NCI-H446 treated with DMSO at 0.1 percent for 48 hours (cell line): Measurements from ENCODE around the gene MAMDC4.
A peak's percentile ranks its signal among the peaks of the same experiment; 100 is the strongest.
"Not testable (repeated sequence)": the region's sequence is repeated elsewhere in the genome, so short reads cannot be mapped to it uniquely, and the experiment has no call there.

Experiments
- DNase-seq: peaks from one replicate; lab custom pipeline; 2025; lab: John Stamatoyannopoulos, UW

MAMDC4 gene

GRCh38 chr9:136862849-136863622 lies 10.9 kb downstream of the MAMDC4 start:
- DNase-seq, result no peak

GRCh38 chr9:136863623-136864273 lies 11.6 kb downstream of the MAMDC4 start:
- no peak for DNase-seq

DNA sequence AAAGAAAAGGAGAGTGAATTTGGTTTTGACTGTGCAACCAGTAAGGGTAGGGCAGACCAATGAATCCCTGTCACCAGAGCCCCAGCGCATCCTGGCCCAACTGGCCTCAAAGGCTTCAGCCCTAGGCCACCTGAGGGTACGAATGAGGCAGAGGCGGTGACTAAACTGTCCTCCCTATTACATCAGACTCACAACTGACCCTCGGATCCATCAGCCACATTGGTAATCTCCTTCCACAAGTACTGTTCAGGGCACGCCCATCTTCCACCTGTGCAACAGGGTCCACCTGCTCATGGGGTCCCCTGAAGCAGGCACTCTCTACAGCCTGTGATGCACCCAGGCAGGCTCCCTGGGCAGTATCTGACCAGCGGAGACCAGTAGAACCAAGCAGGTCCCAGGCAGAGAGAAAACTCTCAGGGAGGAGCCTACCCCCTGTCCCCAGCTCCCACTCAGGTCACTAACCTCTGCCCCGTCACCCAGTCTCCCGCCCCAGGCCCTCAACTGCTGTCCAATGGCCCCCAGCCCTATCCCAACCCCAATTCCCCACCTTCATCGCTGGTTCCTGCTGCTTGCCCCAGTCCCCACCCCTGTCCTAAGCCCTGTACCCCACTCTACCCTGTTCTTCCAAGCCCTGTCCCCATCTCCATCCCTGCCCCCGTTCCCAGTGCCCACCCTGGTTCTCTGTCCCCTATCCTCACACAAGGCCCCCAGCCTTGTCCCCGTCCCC lies 13.1 kb downstream of the MAMDC4 start:
- DNase-seq, result no peak

- no peak for DNase-seq
These were observed 13.6 kb downstream of the MAMDC4 start for GRCh38 chr9:136865768-136866103.

- not testable (repeated sequence) for DNase-seq
These were observed 14.8 kb downstream of the MAMDC4 start for GRCh38 chr9:136866898-136867421.

GRCh38 chr9:136867480-136867879 lies 15.3 kb downstream of the MAMDC4 start:
- DNase-seq, result no peak

DNA sequence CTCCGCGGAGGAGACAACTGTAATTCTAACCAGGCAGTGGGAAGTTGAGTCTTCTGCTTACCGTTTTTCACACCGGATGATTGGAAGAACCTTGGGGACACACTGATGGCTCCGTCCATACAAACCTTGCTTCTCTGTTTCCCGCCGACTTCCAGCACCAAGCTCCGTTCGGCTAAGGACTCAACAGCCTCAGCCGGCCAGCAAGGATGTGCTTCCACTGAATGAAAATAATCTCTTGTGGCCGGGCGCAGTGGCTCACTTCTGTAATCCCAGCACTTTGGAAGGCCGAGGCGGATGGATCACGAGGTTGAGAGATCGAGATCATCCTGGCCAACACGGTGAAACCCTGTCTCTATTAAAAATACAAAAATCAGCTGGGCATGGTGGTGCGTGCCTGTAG lies 15.8 kb downstream of the MAMDC4 start:
- DNase-seq, result no peak

- no peak for DNase-seq
These were observed 16.5 kb downstream of the MAMDC4 start for GRCh38 chr9:136868644-136869043.

DNA sequence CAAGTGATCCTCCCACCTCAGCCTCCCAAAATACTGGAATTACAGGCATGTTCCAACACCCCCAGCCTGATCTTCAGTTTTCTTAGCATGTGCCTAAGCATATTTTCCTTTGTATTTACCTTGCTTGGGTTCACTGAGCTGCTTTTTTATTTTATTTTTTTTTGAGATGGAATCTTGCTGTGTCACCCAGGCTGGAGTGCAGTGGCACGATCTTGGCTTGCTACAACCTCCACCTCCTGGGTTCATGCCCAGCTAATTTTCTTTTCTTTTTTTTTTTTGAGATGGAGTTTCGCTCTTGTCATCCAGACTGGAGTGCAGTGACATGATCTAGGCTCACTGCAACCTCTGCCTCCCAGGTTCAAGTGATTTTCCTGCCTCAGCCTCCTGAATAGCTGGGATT lies 17.5 kb downstream of the MAMDC4 start:
- not testable (repeated sequence) for DNase-seq

DNA sequence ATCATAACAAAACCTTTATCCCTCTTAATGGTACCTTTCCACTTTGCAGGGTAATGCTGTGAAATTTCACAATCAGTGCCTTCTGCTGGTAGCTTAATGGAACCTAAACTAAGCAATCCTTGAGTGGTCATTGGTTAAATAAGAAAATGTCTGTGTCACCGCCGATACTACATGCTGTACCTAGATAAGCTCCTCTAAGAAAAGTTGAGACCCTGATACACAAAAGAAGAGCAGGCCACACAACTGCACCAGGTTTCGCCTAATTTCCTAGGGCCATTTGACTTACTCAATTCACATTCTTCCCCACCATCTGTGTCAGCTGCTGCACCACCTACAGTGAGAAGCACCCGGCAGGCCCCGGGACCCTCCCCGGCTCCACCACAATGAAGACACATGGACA lies 23.0 kb downstream of the MAMDC4 start:
- DNase-seq, result no peak

DNA sequence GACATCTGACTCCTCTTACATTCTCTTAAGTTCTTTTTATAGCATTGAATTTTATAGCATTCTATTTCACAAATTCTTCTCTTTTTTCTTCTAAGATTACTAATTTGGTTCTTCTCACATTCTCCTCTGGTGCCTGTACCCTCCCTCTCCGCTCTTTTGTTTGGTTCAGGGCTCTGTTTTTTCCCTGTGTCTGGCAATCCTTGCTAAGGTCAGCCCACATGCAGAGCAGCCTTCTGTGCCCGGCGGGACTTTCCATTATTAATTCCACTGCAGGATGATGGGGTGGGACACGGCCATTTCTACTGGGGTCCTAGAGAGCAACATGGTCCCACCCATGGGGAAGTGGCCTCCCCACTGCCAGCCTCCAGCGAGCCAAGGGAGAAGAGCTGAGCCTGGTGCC lies 24.3 kb downstream of the MAMDC4 start:
- DNase-seq, result no peak

GRCh38 chr9:136880651-136881050 lies 28.5 kb downstream of the MAMDC4 start:
- no peak for DNase-seq

DNA sequence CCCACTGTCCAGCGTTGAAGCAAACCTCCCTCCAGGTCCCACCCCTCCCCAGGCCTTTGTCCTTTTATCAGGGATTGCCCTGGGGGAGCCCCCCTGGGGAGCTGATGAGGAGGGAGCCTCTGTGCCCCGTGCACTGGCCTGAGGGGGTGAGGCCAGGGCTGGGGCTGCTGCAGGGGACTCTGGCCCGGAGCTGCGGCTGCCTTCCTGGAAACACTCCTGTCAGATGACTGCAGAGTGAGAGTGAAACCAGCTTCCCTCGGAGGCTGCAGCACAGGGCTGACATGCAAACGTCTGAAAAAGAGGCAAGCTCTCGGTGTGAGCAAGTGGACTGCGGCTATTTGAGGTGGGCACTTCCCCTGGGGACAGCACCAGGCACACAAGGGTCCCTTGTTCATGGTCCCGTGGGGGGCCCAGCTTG lies 29.6 kb downstream of the MAMDC4 start:
- DNase-seq, result no peak

DNA sequence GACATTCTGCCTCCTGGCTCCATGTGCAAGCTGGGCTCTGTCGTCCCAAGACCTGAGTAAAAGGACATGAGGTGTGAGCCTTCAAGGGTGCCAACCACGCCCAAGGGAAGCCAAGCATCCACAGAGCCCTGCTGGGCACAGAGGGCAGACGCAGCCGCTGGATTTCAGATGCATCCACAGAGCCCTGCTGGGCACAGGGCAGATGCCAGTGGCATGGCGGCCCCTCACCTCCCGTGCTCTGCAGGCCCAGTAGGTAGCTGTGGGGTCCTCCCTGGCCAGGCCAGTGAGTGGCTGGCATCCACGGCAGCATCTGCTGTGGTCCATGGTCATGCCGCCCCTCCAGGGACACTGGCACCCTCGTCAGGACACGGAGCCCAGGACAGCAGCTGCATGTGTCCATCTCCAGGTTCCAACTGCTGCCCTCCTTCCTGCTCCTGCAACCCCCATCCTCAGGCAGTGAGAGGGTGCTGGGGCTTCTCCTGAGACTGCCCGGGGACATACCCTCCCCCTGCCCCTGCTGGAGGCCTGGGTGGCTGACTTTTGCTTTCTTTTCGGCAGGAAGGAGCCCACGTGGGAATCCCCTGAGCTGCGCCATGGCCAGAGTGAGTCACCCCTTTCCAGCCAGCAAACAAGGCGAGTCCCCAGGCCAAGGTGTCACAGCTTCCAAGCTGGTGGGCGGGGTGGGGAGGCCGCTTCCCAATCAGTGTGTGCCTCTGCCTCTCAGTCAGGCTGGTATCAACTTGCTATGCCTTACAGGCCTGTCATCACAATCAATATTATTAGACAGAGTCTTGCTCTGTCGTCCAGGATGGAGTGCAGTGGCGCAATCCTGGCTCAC lies 30.2 kb downstream of the MAMDC4 start:
- DNase-seq, result no peak

DNA sequence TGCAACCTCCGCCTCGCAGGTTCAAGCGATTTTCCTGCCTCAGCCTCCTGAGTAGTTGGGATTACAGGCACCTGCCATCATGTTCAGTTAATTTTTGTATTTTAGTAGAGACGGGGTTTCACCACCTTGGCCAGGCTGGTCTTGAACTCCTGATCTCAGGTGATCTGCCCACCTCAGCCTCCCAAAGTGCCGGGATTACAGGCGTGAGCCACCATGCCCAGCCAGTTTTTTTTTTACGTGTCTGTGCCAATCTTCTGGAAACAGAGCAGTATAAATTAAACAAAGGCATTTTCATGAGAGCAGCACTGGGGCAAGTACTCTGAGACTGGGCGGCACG lies 30.8 kb downstream of the MAMDC4 start:
- not testable (repeated sequence) for DNase-seq

GRCh38 chr9:136883670-136884069 lies 31.5 kb downstream of the MAMDC4 start:
- not testable (repeated sequence) for DNase-seq

GRCh38 chr9:136885950-136886578 lies 33.9 kb downstream of the MAMDC4 start, which contains the start of gene TRAF2:
Gene TRAF2, plus strand, starts transcription at chr9:136886516. Its CDS starts 12,225 bp downstream, at chr9:136898741.
- DNase-seq, result peak; percentile 89

- DNase-seq, result no peak
These were observed 34.8 kb downstream of the MAMDC4 start for GRCh38 chr9:136886610-136887597.

DNA sequence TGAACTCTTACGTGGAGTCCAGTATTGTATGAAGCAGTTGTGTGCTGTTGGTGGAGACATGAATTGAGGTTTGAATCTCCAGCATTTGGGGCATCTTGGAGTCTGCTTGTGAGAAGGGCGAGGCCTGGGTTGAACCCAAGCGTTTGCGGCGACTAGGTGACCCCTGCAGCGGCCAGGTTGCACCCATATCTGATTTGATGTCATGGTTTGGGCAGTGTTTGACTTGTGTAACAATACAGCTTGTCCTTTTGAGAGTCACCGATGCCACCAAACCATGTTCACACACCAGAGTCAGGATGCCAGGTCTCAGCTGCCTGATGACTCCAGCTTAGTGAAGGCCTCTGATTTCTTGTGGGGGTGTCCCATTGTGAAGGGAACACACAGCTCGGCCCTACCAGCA lies 36.3 kb downstream of the MAMDC4 start:
- DNase-seq, result no peak

DNA sequence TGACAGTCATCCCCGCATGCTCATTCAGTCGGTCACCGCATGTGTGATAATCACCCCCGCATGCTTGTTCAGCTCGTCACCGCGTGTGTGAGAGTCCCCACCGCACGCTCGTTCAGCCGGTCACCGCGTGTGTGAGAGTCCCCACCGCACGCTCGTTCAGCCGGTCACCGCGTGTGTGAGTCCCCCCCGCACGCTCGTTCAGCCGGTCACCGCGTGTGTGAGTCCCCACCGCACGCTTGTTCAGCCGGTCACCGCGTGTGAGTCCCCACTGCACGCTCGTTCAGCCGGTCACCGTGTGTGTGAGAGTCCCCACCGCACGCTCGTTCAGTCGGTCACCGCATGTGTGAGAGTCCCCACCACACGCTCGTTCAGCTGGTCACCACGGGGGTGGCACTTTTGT lies 37.7 kb downstream of the MAMDC4 start:
- no peak for DNase-seq
